Measurements from ENCODE around the gene CTDNEP1.

The CTDNEP1 gene

DNA sequence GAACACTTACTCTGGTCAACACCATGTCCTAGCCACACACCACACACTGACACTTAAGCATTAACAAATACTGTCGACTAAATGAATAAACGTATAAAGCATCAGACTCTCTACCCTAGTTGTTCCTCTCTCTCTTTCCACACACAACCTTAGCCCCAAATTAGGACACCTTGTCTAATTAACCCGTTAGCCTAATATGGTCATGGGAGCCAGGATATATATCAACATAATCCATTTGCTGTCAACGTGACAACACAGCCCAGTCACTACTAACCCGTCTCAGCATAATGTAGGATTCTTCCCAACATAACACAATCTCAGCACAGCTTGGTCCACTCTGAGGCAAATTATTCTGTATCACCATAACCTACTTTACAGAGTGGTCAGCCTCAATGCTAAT, 19.4 kb downstream of the CTDNEP1 start:
- DNase-seq (ENCODE audit: low read depth in 1 of 2, low spot score in 1 of 2), result no peak

DNA sequence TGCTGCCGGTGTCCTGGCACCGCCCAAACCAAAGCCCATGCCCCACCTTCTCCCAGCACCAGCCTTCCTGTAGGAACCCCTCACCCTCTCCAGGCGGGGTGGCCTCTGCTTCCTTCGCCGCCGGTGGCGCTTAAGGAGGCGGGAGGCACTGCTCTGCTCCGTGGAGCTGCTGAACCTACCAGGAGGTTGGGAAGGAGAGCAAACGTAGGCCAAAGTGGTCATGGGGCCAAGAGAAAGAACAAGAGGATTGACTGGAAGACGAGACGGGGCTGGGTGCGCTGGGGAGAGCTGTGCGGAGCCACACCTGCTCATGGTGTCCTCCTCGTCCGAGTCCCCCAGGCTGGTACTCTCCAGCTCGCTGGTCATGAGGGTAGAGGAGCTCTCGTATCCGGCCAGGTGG, 22.0 kb downstream of the CTDNEP1 start:
- DNase-seq (ENCODE audit: low read depth in 1 of 2, low spot score in 1 of 2), result no peak

DNA sequence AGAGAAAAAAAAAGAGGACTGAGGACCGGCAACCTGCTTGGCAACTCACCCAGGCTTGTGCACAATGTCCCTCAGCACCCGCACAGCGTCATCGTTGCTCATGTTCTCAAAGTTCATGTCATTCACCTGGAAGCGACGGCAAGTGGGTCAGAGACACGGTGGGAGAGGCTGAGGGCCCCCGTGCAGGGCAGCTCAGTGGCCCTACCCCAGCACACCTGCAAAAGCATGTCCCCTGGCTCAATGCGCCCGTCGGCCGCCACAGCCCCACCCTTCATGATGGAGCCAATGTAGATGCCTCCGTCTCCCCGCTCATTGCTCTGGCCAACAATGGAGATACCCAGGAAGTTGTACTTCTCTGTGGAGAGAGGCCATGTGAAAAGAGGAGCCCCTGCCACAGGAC, 22.6 kb downstream of the CTDNEP1 start:
- DNase-seq (ENCODE audit: low read depth in 1 of 2, low spot score in 1 of 2), result no peak

DNA sequence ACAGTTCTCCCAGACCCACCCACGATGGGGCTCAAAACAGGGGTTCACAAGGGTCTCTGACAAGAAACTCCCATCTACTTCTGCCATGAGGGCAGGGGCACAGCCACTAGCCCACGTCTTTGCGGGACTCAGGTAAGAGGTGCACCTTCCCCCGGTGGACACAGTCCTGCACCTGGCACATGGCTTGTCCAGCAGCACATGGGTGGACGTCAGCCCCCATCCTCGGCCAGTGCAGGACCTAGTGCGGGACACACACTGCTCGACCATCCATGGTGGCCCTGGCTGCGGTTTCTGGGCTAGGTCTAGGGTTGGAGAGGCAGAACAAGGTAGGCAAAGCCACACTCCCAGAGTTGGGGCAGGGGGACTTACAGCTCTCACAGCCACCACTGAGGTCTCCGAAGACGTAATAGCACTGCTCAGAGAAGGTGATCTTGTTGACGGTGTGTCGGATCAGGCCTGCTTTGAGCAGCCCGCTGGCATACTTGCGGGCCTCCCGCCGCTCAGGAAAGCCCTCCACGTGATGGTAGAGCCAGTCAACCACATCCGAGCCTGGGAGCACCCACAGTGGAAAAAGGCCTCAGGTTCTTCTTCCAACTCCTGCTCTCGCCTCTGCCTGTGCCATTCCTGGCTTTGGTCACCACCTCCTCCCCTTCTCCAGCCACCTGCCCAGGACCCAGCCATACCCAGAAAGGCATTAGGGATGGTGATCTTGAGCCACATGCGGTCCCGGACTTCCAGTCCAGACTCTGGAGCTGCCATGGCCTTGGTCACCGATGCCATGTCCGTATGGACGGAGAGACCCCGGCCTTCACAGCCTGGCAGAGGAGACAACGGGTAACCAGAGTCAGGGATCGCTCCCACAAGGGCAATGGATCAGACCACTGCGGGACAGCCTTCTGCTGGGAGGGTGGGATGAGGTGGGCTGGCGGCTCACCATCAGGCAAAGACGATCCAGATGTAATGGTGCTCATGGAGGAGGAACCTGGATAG, 24.5 kb downstream of the CTDNEP1 start:
- DNase-seq (ENCODE audit: low read depth in 1 of 2, low spot score in 1 of 2), result no peak

DNA sequence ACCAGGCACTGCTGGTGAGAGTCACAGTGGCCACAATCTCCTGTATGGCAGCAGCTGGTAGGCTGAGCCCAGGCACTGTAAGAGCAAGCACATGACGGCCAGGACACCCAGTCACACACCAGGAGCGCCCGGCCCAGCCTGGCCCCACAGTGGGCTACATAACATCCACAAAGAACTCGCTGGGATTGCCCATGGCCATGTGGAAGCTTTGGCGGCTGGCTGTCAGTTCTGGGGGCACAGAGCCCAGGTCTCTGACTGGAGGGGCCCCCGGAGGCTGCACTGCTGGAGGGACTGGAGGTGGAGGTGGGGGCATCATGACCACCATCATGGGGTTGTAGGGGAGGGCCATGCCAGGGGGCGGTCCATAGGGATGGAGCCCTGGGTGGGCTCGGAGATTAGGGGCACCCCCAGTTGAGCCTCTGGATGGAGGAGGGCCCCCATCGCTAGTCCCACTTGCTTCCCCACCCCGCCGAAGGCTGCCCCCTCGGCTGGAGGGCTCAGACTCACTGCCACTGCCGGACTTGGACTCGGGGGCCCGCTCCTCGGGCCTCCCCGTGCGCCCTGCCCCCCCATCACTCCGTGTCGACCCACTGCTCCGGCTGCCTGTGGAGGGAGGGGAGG, 25.7 kb downstream of the CTDNEP1 start:
- DNase-seq (ENCODE audit: low read depth in 1 of 2, low spot score in 1 of 2), result no peak

DNA sequence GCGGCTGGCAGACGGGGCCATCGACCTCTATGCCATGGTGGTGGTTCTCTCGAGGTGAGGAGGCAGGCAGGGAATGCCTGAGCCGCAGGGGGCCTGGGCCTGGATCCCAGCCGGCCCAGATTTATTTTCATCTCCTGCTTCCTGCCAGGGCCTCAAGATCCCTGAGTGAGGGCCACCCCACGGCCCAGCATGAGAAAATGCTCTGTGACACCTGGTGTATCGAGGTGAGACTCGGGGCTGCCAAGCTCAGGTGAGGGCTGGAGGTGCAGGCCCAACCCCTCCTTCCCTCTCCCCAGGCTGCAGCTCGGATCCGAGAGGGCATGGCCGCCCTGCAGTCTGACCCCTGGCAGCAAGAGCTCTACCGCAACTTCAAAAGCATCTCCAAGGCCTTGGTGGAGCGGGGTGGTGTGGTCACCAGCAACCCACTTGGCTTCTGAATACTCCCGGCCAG, 26.8 kb downstream of the CTDNEP1 start:
- no peak for DNase-seq (ENCODE audit: low read depth in 1 of 2, low spot score in 1 of 2)

DNA sequence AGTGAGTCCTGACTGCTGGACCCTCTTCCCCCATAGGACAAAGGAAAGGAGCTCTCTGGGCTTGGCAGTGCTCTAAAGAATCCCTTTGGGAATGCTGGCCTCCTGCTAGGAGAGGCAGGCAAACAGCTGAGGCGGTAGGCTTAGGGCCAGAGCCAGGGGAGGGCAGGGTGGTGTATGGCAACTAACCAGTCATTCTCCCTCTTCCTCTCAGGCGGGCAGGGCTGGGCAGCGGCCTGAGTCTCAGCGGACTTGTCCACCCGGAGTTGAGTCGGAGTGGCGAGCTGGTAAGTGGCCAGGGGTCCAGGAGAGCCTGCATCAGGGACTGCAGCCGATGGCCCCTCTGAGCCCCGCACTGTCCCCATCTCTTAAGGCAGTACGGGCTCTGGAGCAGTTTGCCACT, 27.4 kb downstream of the CTDNEP1 start:
- no peak for DNase-seq (ENCODE audit: low read depth in 1 of 2, low spot score in 1 of 2)

DNA sequence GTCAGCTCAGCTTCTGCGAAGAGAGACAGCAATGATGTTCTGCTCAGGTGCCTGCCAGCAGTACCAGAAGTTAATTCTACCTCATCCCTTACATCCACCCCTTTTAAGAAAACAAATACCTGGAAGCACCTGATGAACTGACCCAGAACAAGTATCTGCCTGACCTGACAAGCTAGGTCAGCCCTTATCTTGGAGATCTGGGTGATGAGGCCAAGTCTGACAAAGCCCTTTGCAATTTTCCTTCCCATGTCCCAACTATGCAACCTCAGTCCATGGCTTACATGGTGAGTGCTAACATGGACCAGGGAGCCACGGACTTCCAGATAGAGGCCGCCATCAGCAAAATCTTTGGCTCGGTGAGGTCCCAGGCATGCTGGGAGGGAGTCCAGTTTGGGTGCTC, 28.2 kb downstream of the CTDNEP1 start:
- DNase-seq (ENCODE audit: low read depth in 1 of 2, low spot score in 1 of 2), result no peak

DNA sequence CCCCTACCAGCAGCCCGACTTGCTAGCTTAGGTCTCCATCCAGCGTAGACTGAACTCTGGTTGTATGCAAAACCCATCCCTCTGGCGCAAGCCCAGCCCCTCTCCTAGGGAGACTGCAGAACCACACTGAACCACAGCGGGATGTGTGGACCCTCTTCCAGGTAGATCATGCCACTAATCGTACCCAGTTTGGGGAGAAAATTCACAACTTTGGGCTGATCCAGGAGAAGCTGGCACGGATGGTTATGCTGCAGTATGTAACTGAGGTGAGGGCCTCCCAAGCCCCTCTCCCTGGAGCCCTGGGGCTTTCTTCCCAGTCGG, 28.6 kb downstream of the CTDNEP1 start:
- no peak for DNase-seq (ENCODE audit: low read depth in 1 of 2, low spot score in 1 of 2)

DNA sequence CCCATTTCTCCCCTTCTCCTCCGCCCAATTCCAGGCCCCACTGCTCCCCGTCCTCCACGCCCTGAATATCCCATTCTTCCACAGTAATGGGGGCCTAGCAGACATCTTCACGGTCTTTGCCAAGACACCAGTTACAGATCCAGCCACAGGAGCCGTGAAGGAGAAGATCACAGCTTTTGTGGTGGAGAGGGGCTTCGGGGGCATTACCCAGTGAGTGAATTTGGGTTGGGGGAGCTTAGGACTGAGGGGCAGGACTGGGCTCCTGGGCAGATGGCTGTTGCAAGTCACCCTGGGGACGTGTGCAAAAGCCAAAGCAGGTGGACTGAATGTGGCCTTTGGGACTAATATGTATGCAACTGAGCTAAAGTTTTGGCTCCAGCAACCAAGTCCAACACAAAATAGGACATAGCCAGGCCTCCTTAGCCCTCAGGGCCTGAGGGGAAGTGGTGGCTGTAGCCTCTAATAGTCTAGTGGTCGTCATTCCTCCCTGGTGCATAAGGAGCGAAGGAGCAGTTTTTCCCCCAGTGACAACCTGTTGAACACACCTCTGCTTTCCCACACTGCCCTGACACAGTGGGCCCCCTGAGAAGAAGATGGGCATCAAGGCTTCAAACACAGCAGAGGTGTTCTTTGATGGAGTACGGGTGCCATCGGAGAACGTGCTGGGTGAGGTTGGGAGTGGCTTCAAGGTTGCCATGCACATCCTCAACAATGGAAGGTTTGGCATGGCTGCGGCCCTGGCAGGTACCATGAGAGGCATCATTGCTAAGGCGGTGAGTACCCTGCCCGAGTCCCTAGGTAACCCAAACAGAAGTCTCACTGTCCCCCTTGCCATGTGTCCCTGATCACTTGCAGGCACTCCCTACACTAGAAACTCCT, 29.2 kb downstream of the CTDNEP1 start:
- DNase-seq (ENCODE audit: low read depth in 1 of 2, low spot score in 1 of 2), result no peak

DNA sequence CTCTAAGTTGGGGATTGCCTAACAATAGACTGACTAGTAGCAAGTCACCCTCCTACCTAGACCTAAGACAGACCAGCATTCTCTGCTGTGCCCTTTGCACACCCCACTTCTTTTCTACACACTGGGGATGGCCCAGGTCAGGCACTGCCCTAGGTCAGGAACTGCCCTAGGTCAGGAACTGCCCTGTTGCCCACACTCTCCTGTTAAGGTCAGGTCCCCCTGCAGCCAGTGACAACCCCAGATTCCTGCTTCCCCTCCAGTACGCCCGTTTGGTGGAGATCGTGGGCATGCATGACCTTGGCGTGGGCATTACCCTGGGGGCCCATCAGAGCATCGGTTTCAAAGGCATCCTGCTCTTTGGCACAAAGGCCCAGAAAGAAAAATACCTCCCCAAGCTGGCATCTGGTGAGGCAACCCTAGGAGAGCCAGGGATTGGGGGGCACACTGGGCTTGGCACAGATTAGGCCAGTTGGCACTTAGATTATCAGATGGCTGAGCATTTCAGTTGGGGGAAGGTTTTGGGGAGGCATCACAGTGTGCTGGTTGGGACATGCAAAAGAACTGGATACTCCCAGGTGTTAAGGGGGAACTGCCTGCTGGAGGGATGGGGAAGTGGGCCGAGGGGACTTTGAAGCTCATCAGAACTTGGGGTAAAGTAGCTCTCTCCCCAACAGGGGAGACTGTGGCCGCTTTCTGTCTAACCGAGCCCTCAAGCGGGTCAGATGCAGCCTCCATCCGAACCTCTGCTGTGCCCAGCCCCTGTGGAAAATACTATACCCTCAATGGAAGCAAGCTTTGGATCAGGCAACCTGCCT, 30.0 kb downstream of the CTDNEP1 start:
- DNase-seq (ENCODE audit: low read depth in 1 of 2, low spot score in 1 of 2), result no peak

DNA sequence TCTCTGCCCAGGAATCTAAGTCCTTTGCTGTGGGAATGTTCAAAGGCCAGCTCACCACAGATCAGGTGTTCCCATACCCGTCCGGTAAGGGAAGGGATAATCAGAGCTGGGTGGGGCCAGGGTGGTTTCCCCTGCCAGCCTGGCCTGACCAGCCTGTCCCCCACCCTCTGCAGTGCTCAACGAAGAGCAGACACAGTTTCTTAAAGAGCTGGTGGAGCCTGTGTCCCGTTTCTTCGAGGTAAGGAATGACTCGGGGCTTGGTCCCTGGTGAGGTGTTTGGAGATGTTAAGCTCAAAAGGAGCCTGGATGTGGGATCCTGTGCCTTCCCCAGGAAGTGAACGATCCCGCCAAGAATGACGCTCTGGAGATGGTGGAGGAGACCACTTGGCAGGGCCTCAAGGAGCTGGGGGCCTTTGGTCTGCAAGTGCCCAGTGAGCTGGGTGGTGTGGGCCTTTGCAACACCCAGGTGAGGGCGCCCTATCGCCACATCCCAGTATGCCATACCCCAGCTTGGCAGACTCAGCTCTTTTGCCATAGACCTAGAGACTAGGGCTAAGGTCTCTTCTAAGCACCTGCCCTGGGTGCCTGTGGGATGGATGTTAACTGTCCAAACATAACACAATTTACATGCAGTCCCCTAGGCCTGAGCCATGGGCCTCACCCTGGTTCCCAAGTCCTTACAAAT, 30.8 kb downstream of the CTDNEP1 start:
- DNase-seq (ENCODE audit: low read depth in 1 of 2, low spot score in 1 of 2), result peak in 1 of 2 donors; percentile 32

DNA sequence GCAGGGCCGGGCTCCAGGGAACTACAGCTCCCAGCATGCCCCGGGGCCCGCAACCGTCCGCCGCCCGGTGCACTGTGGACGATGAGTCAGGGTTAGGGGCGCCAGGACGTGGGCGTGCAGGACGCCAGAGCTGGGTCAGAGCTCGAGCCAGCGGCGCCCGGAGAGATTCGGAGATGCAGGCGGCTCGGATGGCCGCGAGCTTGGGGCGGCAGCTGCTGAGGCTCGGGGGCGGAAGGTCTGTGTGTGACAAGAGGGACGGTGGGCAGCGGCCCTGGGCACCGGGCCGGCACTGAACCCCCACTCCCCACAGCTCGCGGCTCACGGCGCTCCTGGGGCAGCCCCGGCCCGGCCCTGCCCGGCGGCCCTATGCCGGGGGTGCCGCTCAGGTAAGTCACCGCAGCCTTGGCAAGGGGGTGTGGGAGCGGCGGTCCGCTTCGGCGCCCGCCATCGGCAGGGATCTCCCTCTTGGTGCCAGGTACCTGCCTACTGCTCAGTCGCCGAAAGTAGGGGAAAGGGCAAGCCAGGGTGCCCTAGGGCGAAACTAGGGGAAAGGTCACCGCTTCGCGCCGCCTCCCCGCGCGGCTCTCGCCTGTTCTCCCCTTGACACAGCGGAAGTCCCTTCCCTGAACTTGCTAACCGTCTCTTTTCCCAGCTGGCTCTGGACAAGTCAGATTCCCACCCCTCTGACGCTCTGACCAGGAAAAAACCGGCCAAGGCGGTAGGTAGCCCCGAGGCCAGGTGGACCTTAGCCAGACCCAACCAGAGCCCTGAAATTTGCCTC, 31.5 kb downstream of the CTDNEP1 start, which contains the start of the genes ACADVL and DLG4:
TSS of gene ACADVL (plus strand) at position 127 of the 781 bp plus-strand sequence. CDS start at position 174, 47 bp downstream.
TSS of gene DLG4 (minus strand) at position 25 of the 781 bp plus-strand sequence.
- peak; percentile 54 to 67 for DNase-seq (ENCODE audit: low read depth in 1 of 2, low spot score in 1 of 2)

DNA sequence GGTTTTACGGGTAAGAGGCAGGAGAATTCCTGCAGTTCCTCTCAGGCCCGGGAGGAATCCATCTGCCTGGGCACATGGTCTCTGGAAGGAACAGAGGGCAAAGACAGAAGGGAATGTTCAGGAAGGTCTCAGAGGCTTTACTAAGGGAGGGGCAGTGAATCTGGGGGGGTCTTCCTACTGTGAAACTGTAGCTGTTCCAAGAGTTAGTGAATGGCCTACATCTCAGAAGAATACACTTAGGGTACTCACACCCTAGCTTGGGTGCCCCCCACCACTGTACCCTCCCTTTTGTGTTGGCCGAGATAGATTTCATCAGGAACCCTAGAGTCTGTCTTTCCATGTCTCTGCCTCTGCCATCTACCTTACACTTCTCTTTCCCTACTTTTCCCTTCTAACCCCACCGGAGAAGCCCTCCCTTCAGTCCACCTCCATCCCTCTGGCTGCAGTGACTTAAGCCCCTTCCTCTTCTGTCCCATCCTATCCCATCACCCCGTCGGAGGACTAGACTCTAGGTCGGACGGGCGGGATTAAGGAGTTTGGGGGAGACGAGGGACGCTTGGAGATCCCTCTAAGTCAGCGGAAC, 32.2 kb downstream of the CTDNEP1 start:
- DNase-seq (ENCODE audit: low read depth in 1 of 2, low spot score in 1 of 2), result no peak

DNA sequence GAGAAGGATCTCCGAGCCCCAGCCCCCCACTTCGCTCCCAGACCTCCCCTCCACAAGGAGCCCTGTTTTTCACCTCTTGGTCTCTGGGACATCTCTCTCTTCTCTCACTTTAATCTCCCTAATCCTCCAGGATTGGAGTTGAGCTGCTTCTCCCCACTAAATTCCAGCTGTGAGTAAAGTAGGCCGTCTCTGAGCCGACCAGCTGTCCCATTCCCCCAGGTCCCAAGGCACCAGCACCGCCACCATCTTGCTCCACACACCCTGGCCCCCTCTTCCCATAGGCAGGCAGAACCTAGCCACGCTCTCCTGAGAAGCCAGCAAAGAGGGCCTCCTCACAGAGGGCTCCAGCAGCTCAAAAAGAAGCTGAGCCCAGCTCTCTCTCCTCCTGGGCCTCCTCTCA, 32.8 kb downstream of the CTDNEP1 start:
- DNase-seq (ENCODE audit: low read depth in 1 of 2, low spot score in 1 of 2), result no peak

DNA sequence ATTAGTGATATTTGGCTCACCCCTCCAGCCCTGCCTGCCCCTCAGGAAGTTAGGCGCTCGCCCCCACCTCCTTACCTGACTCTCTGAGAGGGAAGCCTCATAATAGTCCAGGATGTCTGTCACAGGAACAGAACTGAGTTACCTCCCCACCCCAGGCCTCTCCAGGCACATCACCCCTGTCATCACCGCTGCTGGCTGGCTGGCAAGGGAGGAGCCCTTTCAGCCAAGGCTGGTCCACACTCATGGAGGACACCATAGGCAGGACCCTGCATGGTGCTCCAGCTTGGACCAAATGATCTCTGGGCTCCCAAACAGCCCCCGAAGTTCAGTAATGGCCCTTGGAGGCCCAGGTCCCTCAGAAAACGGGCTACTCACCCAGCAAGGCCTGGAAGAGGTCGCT, 33.4 kb downstream of the CTDNEP1 start:
- DNase-seq (ENCODE audit: low read depth in 1 of 2, low spot score in 1 of 2), result no peak

DNA sequence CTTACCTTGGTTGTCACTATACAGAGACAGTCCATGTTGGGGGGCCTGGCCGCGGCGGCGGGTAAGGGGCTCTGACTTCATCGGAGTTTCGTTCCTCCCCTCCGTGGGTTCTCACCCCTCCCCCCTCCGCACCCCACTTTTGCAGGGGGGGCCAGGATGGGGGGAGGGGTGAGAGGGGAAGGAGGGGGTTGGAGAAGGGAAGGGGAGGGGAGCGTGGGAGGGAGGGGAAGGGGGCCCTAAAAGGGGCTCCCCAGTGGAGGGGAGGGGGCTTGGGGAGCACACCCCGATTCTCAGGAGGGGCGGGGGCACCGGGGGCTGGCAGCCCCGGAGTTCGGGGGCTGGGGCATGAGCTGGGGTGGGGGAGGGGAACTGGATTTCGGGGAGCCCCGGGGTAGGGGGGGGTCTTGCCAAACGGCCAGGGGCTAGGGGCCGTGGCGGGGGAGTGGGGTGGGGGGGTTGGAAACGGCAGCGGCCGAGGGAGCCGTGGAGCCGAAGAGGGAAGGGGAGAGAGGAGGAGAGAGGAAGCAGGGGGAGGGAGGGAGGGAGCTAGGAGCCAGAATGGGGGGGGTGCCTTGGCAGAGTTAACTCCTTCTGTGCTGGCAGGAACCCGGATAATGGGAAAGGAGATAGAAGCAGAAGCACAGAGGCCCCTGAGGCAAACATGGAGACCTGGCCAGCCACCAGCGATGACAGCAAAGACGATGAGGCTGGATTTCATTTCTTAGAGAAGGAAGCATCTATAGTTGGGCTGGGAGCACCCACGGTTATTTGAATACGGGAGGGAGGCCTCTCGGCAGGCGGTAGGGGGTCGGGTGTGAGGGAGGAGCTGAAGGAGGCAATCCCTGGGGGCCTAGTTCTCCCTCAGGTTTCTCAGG, 34.2 kb downstream of the CTDNEP1 start:
- no peak for DNase-seq (ENCODE audit: low read depth in 1 of 2, low spot score in 1 of 2)

All from activated T-helper 1 cell treated with anti-CD3 and anti-CD28 coated beads, Interleukin-2, amount 50 U/mL, for 16 hours (primary cell).